Measurements from ENCODE around the gene ZNF839.

- TF ChIP-seq POLR2A (IDR thresholded peaks at IDR 0.05; ENCODE audit: low read length) (no peak), GATA1 (IDR thresholded peaks at IDR 0.05; ENCODE audit: low read depth, low read length) (no peak)
These were observed 39.1 kb upstream of the ZNF839 start for GRCh38 chr14:102280376-102280962.

All from erythroblast (primary cell).